H9 (cell line): Measurements from ENCODE around the gene SLC35B2. TPM values are rescaled to one million over a fixed set of nuclear protein-coding genes. Genes with fewer than 3 reads are reported as not detected.
A peak's percentile ranks its signal among the peaks of the same experiment; 100 is the strongest.

ENCODE experiments used
- DNase-seq: peaks from one replicate; pipeline ENCODE4 v3.0.0-alpha.2; 2017
- H2AFZ ChIP-seq: one replicate; pipeline ENCODE4 v1.6.1; 2013; ENCODE audit warnings: mild to moderate bottlenecking, low read length, control low read depth, moderate library complexity
- H2AK5ac ChIP-seq: 2 replicates; pipeline ENCODE4 v1.6.1; 2013; ENCODE audit warnings: low read length, control low read depth, mixed read lengths; ENCODE audit not compliant: insufficient read length
- H2BK120ac ChIP-seq: one replicate; pipeline ENCODE4 v1.6.1; 2013; ENCODE audit warnings: low read depth, mild to moderate bottlenecking, low read length, control low read depth, inconsistent platforms; ENCODE audit not compliant: poor library complexity, severe bottlenecking
- H2BK12ac ChIP-seq: 2 replicates; pipeline ENCODE4 v1.6.1; 2013; ENCODE audit warnings: low read length, control low read depth, mixed read lengths, low read depth; ENCODE audit not compliant: insufficient read length
- H2BK15ac ChIP-seq: 2 replicates; pipeline ENCODE4 v1.6.1; 2013; ENCODE audit warnings: low read depth, low read length, control low read depth
- H2BK20ac ChIP-seq: one replicate; pipeline ENCODE4 v1.6.1; 2013; ENCODE audit warnings: low read depth, mild to moderate bottlenecking, low read length, control low read depth, inconsistent platforms; ENCODE audit not compliant: poor library complexity, severe bottlenecking
- H2BK5ac ChIP-seq: 2 replicates; pipeline ENCODE4 v1.6.1; 2013; ENCODE audit warnings: low read length, control low read depth, mixed read lengths; ENCODE audit not compliant: insufficient read length
- H3K14ac ChIP-seq: 2 replicates; pipeline ENCODE4 v1.6.1; 2013; ENCODE audit warnings: low read length, control low read depth; ENCODE audit not compliant: insufficient read depth
- H3K18ac ChIP-seq: 2 replicates; pipeline ENCODE4 v1.6.1; 2013; ENCODE audit warnings: low read depth, mild to moderate bottlenecking, mixed read lengths, low read length, control low read depth; ENCODE audit not compliant: insufficient read length
- H3K23ac ChIP-seq: 2 replicates; pipeline ENCODE4 v1.6.1; 2013; ENCODE audit warnings: low read length, control low read depth, mixed read lengths, low read depth; ENCODE audit not compliant: insufficient read length
- H3K23me2 ChIP-seq: 2 replicates; pipeline ENCODE4 v1.6.1; 2013; ENCODE audit warnings: low read depth, mild to moderate bottlenecking, mixed read lengths, low read length, control low read depth; ENCODE audit not compliant: insufficient read length, poor library complexity, severe bottlenecking
- H3K27ac ChIP-seq: 2 replicates; pipeline ENCODE4 v1.5.1; 2013; ENCODE audit warnings: low read length, control low read depth, mixed read lengths, low read depth; ENCODE audit not compliant: insufficient read length
- H3K27me3 ChIP-seq: 2 replicates; pipeline ENCODE4 v1.6.1; 2013; ENCODE audit warnings: low read length, control low read depth, inconsistent platforms; ENCODE audit not compliant: insufficient read depth
- H3K4ac ChIP-seq: 2 replicates; pipeline ENCODE4 v1.6.1; 2013; ENCODE audit warnings: low read depth, mild to moderate bottlenecking, control low read depth, inconsistent platforms, low read length, moderate library complexity
- H3K4me1 ChIP-seq: 2 replicates; pipeline ENCODE4 v1.6.1; 2013; ENCODE audit warnings: low read length, control low read depth, inconsistent platforms; ENCODE audit not compliant: insufficient read depth
- H3K4me2 ChIP-seq: 2 replicates; pipeline ENCODE4 v1.6.1; 2013; ENCODE audit warnings: low read length, control low read depth, mixed read lengths; ENCODE audit not compliant: insufficient read length, insufficient read depth
- H3K56ac ChIP-seq: 2 replicates; pipeline ENCODE4 v1.6.1; 2013; ENCODE audit warnings: low read depth, mild to moderate bottlenecking, mixed read lengths, low read length, control low read depth; ENCODE audit not compliant: insufficient read length
- H3K79me1 ChIP-seq: 2 replicates; pipeline ENCODE4 v1.6.1; 2013; ENCODE audit warnings: low read depth, mild to moderate bottlenecking, moderate library complexity, low read length, control low read depth, inconsistent platforms; ENCODE audit not compliant: insufficient read depth, poor library complexity, severe bottlenecking
- H3K79me2 ChIP-seq: 2 replicates; pipeline ENCODE4 v1.6.1; 2013; ENCODE audit warnings: low read length, control low read depth, inconsistent platforms; ENCODE audit not compliant: insufficient read depth
- H3K9ac ChIP-seq: 2 replicates; pipeline ENCODE4 v1.6.1; 2013; ENCODE audit warnings: low read length, control low read depth, mixed read lengths; ENCODE audit not compliant: insufficient read length; ENCODE audit errors: extremely low read depth
- H3K9me3 ChIP-seq: one replicate; pipeline ENCODE4 v1.6.1; 2013; ENCODE audit warnings: low read depth, low read length, inconsistent platforms; ENCODE audit not compliant: control insufficient read depth
- H3T11ph ChIP-seq: one replicate; pipeline ENCODE4 v1.6.1; 2013; ENCODE audit warnings: mild to moderate bottlenecking, low read length, control low read depth, inconsistent platforms
- H4K20me1 ChIP-seq: one replicate; pipeline ENCODE4 v1.6.1; 2013; ENCODE audit not compliant: control insufficient read depth, insufficient read length, insufficient read depth
- H4K5ac ChIP-seq: 2 replicates; pipeline ENCODE4 v1.6.1; 2013; ENCODE audit warnings: low read depth, mild to moderate bottlenecking, mixed read lengths, low read length, control low read depth; ENCODE audit not compliant: insufficient read length
- H4K8ac ChIP-seq: replicated peaks from 2 replicates; pipeline ENCODE4 v1.6.1; 2013; ENCODE audit warnings: low read length, control low read depth, mixed read lengths, low read depth; ENCODE audit not compliant: insufficient read length
- H4K91ac ChIP-seq: 2 replicates; pipeline ENCODE4 v1.6.1; 2013; ENCODE audit warnings: low read depth, mild to moderate bottlenecking, moderate library complexity, mixed read lengths, low read length, control low read depth; ENCODE audit not compliant: insufficient read length
- H3K27ac Mint-ChIP-seq, 3 experiments: 2 replicates in 2 of 3; 3 replicates in 1 of 3; pipeline ENCODE4 v1.8.0; 2020 to 2021; ENCODE audit warnings: mixed read lengths in 3 of 3, mild to moderate bottlenecking in 1 of 3, moderate library complexity in 1 of 3
- H3K27me3 Mint-ChIP-seq: 2 replicates; pipeline ENCODE4 v1.8.0; 2021; ENCODE audit warnings: low read depth, mild to moderate bottlenecking, moderate library complexity, mixed read lengths
- H3K36me3 Mint-ChIP-seq, 3 experiments: 2 replicates in 2 of 3; 3 replicates in 1 of 3; pipeline ENCODE4 v1.8.0; 2020 to 2021; ENCODE audit warnings: low read depth in 3 of 3, mixed read lengths in 3 of 3; ENCODE audit not compliant: insufficient read depth in 1 of 3
- H3K4me1 Mint-ChIP-seq, 2 experiments: 2 replicates each; pipeline ENCODE4 v1.8.0; 2020; ENCODE audit warnings: mixed read lengths in 2 of 2
- H3K4me3 Mint-ChIP-seq, 2 experiments: 2 replicates in 1 of 2; 3 replicates in 1 of 2; pipeline ENCODE4 v1.8.0; 2020 to 2021; ENCODE audit warnings: mild to moderate bottlenecking in 2 of 2, mixed read lengths in 2 of 2, moderate library complexity in 1 of 2
- H3K9me3 Mint-ChIP-seq, 2 experiments: 2 replicates in 1 of 2; 3 replicates in 1 of 2; pipeline ENCODE4 v1.8.0; 2020; ENCODE audit warnings: mild to moderate bottlenecking in 2 of 2, mixed read lengths in 2 of 2, moderate library complexity in 1 of 2
- WGBS: extraction: QIAGEN DNeasy Blood & Tissue Kit; methylation state at CpG from one replicate; pipeline ENCODE4 v1.1.7; 2013; ENCODE audit warnings: missing lambda C conversion rate, low lambda C conversion rate, mixed read lengths; ENCODE audit not compliant: insufficient read length; ENCODE audit errors: extremely low coverage; 5-methylcytosine and 5-hydroxymethylcytosine counted together
- total RNA-seq: library from RNA; stranded (reverse); gene quantifications from 2 replicates; pipeline ENCODE4 v1.2.1, GENCODE V29; 2021
- TF ChIP-seq, protein P1 (sequence below): fragments of 200-600 bp; sonication (generic); conservative IDR thresholded peaks from 3 replicates; pipeline ENCODE4 v1.8.0; 2021; ENCODE audit warnings: antibody characterized with exemption, mild to moderate bottlenecking

Gene SLC35B2
- total RNA-seq, 1 experiment from 2014 or later: 34.5 TPM

- WGBS: no CpG with 5 or more reads among the region's 3 CpGs
- Histone ChIP-seq H2BK120ac (no peak overlapping the region), H3K9ac (no peak overlapping the region), H3K9me3 (no peaks in the 10 kb centered on the region), H4K8ac (no peak overlapping the region), H3K27me3 (no peaks in the 10 kb centered on the region; the same call in 1 of the 2 replicates), H3K27ac (no peak overlapping the region), H3K4me1 (no peaks in the 10 kb centered on the region), H3K79me2 (no peaks in the 10 kb centered on the region), H3K79me1 (no peaks in the 10 kb centered on the region), H3T11ph (no peak overlapping the region), H4K20me1 (no peaks in the 10 kb centered on the region), H3K56ac (no peak overlapping the region), H2BK5ac (no peak overlapping the region), H3K4me2 (no peak overlapping the region), H3K14ac (no peak overlapping the region), H2BK15ac (no peak overlapping the region), H3K23me2 (peaks cover 10% of the 10 kb centered on the region), H4K91ac (no peak overlapping the region), H4K5ac (no peak overlapping the region), H2AFZ (no peak overlapping the region), H3K4ac (no peak overlapping the region), H2AK5ac (no peak overlapping the region), H3K23ac (no peak overlapping the region), H2BK20ac (no peak overlapping the region), H3K18ac (no peak overlapping the region), H2BK12ac (no peak overlapping the region)
- TF ChIP-seq, protein P1, sequence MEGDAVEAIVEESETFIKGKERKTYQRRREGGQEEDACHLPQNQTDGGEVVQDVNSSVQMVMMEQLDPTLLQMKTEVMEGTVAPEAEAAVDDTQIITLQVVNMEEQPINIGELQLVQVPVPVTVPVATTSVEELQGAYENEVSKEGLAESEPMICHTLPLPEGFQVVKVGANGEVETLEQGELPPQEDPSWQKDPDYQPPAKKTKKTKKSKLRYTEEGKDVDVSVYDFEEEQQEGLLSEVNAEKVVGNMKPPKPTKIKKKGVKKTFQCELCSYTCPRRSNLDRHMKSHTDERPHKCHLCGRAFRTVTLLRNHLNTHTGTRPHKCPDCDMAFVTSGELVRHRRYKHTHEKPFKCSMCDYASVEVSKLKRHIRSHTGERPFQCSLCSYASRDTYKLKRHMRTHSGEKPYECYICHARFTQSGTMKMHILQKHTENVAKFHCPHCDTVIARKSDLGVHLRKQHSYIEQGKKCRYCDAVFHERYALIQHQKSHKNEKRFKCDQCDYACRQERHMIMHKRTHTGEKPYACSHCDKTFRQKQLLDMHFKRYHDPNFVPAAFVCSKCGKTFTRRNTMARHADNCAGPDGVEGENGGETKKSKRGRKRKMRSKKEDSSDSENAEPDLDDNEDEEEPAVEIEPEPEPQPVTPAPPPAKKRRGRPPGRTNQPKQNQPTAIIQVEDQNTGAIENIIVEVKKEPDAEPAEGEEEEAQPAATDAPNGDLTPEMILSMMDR: no peak
- H3K9me3 Mint-ChIP-seq: no peaks in the 10 kb centered on the region
- peaks cover 29 to 47% (median 40%) of the 10 kb centered on the region in 3 experiments; a peak in 6 of 7 replicates for H3K36me3 Mint-ChIP-seq
- H3K27me3 Mint-ChIP-seq: peaks cover 37% of the 10 kb centered on the region
- H3K4me1 Mint-ChIP-seq: peaks cover 13 to 14% of the 10 kb centered on the region in 2 experiments
- no peak for DNase-seq
- H3K27ac Mint-ChIP-seq: peak overlapping the region in 2 of 3 experiments; percentile 7 to 29; a peak in 1 of 7 replicates
- peak overlapping the region in 1 of 2 experiments; percentile 44; a peak in 2 of 5 replicates for H3K4me3 Mint-ChIP-seq
Measured at GRCh38 chr6:44298864-44299263, 41.5 kb upstream of the SLC35B2 start.
